Adrenal gland (tissue), 5 donors: ENCODE results near the gene SCGN.

ENCODE experiments used
- POLR2A ChIP-seq, 2 donors: fragments of 450-650 bp; IDR thresholded peaks; one replicate each; pipeline ENCODE4 v1.6.1; 2017; ENCODE audit warnings: antibody characterized with exemption in 2 of 2, mild to moderate bottlenecking in 2 of 2, moderate library complexity in 1 of 2
- TF ChIP-seq, protein P1 (sequence below), 6 experiments: fragments of 450-650 bp in 4 of 6; fragments of 200-600 bp in 2 of 6; sonication (generic) in 1 of 6; IDR thresholded peaks; 1 replicate in 5 of 6; 2 replicates in 1 of 6; pipeline versions ENCODE4 v1.5.1 to v1.8.0; 2016 to 2021; ENCODE audit warnings: antibody characterized with exemption in 6 of 6, mild to moderate bottlenecking in 2 of 6, moderate library complexity in 1 of 6
- donor health status: DM: no; HTN: no; CAD: no.

DNA sequence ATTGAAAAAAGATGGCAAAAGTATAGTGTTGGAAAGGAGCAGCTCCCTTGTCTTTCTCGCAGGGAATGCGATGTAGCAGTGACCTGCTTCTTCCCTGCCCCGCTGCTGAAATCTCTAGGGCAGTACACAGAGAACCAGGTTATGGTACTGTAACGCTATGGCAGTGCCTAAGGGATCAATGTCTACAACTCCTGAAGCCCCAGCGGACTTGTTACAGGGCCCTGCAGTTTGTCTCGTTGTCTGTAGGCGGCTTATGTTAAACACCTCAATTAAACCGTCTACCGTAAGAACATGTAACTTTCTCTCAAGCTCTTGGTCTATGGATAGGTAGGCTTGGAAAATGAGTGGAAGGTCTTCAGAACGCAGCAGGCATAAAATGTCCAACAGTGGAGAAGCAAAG lies 57.7 kb downstream of the SCGN start:
- TF ChIP-seq, protein P1, sequence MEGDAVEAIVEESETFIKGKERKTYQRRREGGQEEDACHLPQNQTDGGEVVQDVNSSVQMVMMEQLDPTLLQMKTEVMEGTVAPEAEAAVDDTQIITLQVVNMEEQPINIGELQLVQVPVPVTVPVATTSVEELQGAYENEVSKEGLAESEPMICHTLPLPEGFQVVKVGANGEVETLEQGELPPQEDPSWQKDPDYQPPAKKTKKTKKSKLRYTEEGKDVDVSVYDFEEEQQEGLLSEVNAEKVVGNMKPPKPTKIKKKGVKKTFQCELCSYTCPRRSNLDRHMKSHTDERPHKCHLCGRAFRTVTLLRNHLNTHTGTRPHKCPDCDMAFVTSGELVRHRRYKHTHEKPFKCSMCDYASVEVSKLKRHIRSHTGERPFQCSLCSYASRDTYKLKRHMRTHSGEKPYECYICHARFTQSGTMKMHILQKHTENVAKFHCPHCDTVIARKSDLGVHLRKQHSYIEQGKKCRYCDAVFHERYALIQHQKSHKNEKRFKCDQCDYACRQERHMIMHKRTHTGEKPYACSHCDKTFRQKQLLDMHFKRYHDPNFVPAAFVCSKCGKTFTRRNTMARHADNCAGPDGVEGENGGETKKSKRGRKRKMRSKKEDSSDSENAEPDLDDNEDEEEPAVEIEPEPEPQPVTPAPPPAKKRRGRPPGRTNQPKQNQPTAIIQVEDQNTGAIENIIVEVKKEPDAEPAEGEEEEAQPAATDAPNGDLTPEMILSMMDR (IDR thresholded peaks at IDR 0.05), result no peak
- TF ChIP-seq POLR2A (IDR thresholded peaks at IDR 0.05), result no peak
